ENCODE measurements around the gene MUSK. TPM values are rescaled to one million over a fixed set of nuclear protein-coding genes. Genes with fewer than 3 reads are reported as not detected.
A peak's percentile ranks its signal among the peaks of the same experiment; 100 is the strongest.

The MUSK gene
- polyA plus RNA-seq, 1 donor (not counting 4 experiments of a cell fraction or from before 2014, with no cell fraction given) = not detected

DNA sequence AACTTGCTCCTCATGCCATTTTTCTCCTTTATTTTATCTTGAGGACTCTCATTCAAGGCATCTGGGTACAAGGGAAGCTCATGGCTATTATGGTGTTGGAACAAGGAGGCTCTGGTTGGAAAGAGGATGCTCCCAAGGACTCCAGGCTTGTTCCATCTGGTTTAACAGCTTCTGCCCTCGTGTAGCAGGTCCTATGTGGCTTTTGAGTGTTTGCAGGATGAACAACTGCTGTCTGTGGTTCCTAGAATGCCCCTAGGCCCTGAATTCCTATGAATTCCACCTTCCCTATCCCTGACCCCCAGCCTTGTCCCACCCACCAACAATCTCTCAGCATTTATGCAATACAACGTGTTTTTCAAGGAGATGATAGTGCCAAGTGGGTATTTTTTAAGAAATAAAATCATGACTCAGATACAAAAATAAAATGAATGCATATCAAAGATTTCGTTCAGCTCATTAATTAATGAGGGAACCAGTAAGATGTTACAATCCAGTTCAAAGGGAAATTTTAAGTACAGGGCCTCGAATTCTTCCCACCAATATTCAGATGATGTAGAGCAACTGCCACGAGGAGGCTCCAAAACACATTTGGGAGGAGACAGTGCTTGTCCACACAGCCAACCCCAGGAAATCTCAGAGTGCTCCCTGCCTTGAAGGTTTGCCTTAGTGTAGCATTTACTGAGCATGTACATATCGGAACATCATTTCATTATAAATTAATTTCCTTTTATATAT lies 182.0 kb downstream of the MUSK start:
- Histone ChIP-seq H3K36me3 (ENCODE audit: control insufficient read depth in 2 of 2, extremely low read depth in 1 of 2, insufficient read depth in 2 of 2, low read length in 2 of 2) (no peaks in the 10 kb centered on the region), H3K4me3 (ENCODE audit: control insufficient read depth in 2 of 3, extremely low read depth in 1 of 3, insufficient read depth in 2 of 3, low read depth in 1 of 3, low read length in 3 of 3) (no peak overlapping the region)

More for the DNA sequence above, 182.0 kb downstream of the MUSK start:
- no peaks in the 10 kb centered on the region for H3K9me3 ChIP-seq (ENCODE audit: control insufficient read depth, low read depth, low read length)
- no peak overlapping the region for H3K4me2 ChIP-seq (ENCODE audit: control insufficient read depth, extremely low read depth, insufficient read depth, low read depth, low read length)
- no peak overlapping the region for H3K27ac ChIP-seq (ENCODE audit: control insufficient read depth, insufficient read depth, low read length)
- H3K9ac ChIP-seq (ENCODE audit: control insufficient read depth, extremely low read depth, insufficient read depth, low read length) = no peak overlapping the region
- no peak overlapping the region for H2AFZ ChIP-seq (ENCODE audit: control insufficient read depth, low read length)
- no peaks in the 10 kb centered on the region for H3K79me2 ChIP-seq (ENCODE audit: control insufficient read depth, insufficient read depth, low read length)
- TF ChIP-seq EZH2 (IDR thresholded peaks at IDR 0.05; ENCODE audit: low read length) = no peak
- peak in 1 of 3 experiments; percentile 15 for TF ChIP-seq CTCF (optimal IDR thresholded peaks at IDR 0.05 in 1 of 3, IDR thresholded peaks at IDR 0.05 in 1 of 3, conservative IDR thresholded peaks at IDR 0.05 in 1 of 3; ENCODE audit: extremely low read depth in 1 of 3, insufficient read depth in 2 of 3, low read length in 3 of 3)
- no peaks in the 10 kb centered on the region for H3K27me3 ChIP-seq (ENCODE audit: control insufficient read depth, extremely low read depth, insufficient read depth, low read length)
- DNase-seq (ENCODE audit: low read depth, low spot score) = no peak
- FAIRE-seq = no peak
- no peaks in the 10 kb centered on the region for H3K9me1 ChIP-seq (ENCODE audit: control insufficient read depth, extremely low read depth, insufficient read depth, low read length)
- dilution Hi-C loops (cut with MboI; ENCODE audit: extremely low pct_ligation_motif_present, low sequenced_read_pairs) = no loop called here
- H3K4me1 ChIP-seq (ENCODE audit: control insufficient read depth, extremely low read depth, insufficient read depth, low read length) = peaks cover 4% of the 10 kb centered on the region
- no peaks in the 10 kb centered on the region for H4K20me1 ChIP-seq (ENCODE audit: control insufficient read depth, extremely low read depth, insufficient read depth, low read length)

Small RNA genes lying within 50 kb of the gene (small RNA-seq; reads per million reads assigned to genes)
- 0 reads per million in 3 experiments for gene AL513328.1 (ENCODE audit: insufficient read length in 3 of 3, low read depth in 3 of 3, low replicate concordance in 1 of 3)

Other genes starting within 250 kb of the MUSK start
- gene SVEP1, start 89.0 kb upstream of the MUSK start, polyA plus RNA-seq = 0.09 to 0.14 TPM (median 0.10 TPM) in 3 replicates

All from keratinocyte (primary cell).